ENCODE results near the gene ECT2L.

- no peak for TF ChIP-seq YY1 (IDR thresholded peaks at IDR 0.05; ENCODE audit: extremely low read depth, insufficient replicate concordance, low read depth, low read length)
- TF ChIP-seq, protein P1, sequence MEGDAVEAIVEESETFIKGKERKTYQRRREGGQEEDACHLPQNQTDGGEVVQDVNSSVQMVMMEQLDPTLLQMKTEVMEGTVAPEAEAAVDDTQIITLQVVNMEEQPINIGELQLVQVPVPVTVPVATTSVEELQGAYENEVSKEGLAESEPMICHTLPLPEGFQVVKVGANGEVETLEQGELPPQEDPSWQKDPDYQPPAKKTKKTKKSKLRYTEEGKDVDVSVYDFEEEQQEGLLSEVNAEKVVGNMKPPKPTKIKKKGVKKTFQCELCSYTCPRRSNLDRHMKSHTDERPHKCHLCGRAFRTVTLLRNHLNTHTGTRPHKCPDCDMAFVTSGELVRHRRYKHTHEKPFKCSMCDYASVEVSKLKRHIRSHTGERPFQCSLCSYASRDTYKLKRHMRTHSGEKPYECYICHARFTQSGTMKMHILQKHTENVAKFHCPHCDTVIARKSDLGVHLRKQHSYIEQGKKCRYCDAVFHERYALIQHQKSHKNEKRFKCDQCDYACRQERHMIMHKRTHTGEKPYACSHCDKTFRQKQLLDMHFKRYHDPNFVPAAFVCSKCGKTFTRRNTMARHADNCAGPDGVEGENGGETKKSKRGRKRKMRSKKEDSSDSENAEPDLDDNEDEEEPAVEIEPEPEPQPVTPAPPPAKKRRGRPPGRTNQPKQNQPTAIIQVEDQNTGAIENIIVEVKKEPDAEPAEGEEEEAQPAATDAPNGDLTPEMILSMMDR (IDR thresholded peaks at IDR 0.05 in 2 of 3, conservative IDR thresholded peaks at IDR 0.05 in 1 of 3; ENCODE audit: borderline replicate concordance in 1 of 3, insufficient read depth in 1 of 3, low read depth in 2 of 3, low read length in 2 of 3), result no peak
Measured at GRCh38 chr6:138865480-138866109, 69.7 kb downstream of the ECT2L start.
